ENCODE data around the gene CSTA. TPM values are rescaled to one million over a fixed set of nuclear protein-coding genes. Genes with fewer than 3 reads are reported as not detected.

CSTA gene
- total and polyA plus RNA-seq, 2 of the 13 experiments (the other 11 are each of a cell fraction or from before 2014, with no cell fraction given): 3.9 to 11.0 TPM

- TF ChIP-seq THAP9 (CRISPR knock-in tag; IDR thresholded peaks at IDR 0.05; ENCODE audit: borderline replicate concordance) (peak; percentile 97), ZFP36L1 (CRISPR knock-in tag; IDR thresholded peaks at IDR 0.05) (0 out of 2 replicates have a peak, but pooled peaks have one; percentile 53), MED13 (CRISPR knock-in tag; IDR thresholded peaks at IDR 0.05) (no peak), ZNF326 (CRISPR knock-in tag; IDR thresholded peaks at IDR 0.05; ENCODE audit: borderline replicate concordance) (no peak), FOSL1 (CRISPR knock-in tag; IDR thresholded peaks at IDR 0.05; ENCODE audit: borderline replicate concordance) (no peak), ZNF598 (CRISPR knock-in tag; IDR thresholded peaks at IDR 0.05; ENCODE audit: borderline replicate concordance) (no peak), TCF7 (IDR thresholded peaks at IDR 0.05; ENCODE audit: low read depth) (0 out of 2 replicates have a peak, but pooled peaks have one; percentile 6), RBAK (CRISPR knock-in tag; IDR thresholded peaks at IDR 0.05) (no peak), ZFP36L2 (CRISPR knock-in tag; IDR thresholded peaks at IDR 0.05) (no peak), ZFYVE20 (CRISPR knock-in tag; IDR thresholded peaks at IDR 0.05; ENCODE audit: borderline replicate concordance, low read depth) (no peak), MXI1 (IDR thresholded peaks at IDR 0.05; ENCODE audit: borderline replicate concordance, low read depth, low read length) (peak; percentile 91; the same call in 1 of the 3 replicates), ZNF207 (IDR thresholded peaks at IDR 0.05; ENCODE audit: borderline replicate concordance) (no peak), SSRP1 (CRISPR knock-in tag; IDR thresholded peaks at IDR 0.05) (0 out of 2 replicates have a peak, but pooled peaks have one; percentile 15), GATAD2A (CRISPR knock-in tag; IDR thresholded peaks at IDR 0.05) (peak; percentile 31; the same call in 1 of the 2 replicates), ZNF547 (CRISPR knock-in tag; IDR thresholded peaks at IDR 0.05) (peak; percentile 87; the same call in 1 of the 2 replicates), ZNF251 (CRISPR knock-in tag; IDR thresholded peaks at IDR 0.05) (no peak), TAF1 (CRISPR knock-in tag; IDR thresholded peaks at IDR 0.05) (peak; percentile 89)
- TF ChIP-seq, protein P1, sequence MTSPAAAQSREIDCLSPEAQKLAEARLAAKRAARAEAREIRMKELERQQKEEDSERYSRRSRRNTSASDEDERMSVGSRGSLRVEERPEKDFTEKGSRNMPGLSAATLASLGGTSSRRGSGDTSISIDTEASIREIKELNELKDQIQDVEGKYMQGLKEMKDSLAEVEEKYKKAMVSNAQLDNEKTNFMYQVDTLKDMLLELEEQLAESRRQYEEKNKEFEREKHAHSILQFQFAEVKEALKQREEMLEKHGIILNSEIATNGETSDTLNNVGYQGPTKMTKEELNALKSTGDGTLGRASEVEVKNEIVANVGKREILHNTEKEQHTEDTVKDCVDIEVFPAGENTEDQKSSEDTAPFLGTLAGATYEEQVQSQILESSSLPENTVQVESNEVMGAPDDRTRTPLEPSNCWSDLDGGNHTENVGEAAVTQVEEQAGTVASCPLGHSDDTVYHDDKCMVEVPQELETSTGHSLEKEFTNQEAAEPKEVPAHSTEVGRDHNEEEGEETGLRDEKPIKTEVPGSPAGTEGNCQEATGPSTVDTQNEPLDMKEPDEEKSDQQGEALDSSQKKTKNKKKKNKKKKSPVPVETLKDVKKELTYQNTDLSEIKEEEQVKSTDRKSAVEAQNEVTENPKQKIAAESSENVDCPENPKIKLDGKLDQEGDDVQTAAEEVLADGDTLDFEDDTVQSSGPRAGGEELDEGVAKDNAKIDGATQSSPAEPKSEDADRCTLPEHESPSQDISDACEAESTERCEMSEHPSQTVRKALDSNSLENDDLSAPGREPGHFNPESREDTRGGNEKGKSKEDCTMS (CRISPR knock-in tag; conservative IDR thresholded peaks at IDR 0.05): no peak
- TF ChIP-seq, protein P2, sequence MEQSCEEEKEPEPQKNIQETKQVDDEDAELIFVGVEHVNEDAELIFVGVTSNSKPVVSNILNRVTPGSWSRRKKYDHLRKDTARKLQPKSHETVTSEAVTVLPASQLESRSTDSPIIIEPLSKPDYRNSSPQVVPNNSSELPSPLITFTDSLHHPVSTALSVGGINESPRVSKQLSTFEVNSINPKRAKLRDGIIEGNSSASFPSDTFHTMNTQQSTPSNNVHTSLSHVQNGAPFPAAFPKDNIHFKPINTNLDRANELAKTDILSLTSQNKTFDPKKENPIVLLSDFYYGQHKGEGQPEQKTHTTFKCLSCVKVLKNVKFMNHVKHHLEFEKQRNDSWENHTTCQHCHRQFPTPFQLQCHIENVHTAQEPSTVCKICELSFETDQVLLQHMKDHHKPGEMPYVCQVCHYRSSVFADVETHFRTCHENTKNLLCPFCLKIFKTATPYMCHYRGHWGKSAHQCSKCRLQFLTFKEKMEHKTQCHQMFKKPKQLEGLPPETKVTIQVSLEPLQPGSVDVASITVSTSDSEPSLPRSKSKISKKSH (CRISPR knock-in tag; IDR thresholded peaks at IDR 0.05; ENCODE audit: borderline replicate concordance): no peak; the same call in 1 of the 2 replicates
- TF ChIP-seq, protein P3, sequence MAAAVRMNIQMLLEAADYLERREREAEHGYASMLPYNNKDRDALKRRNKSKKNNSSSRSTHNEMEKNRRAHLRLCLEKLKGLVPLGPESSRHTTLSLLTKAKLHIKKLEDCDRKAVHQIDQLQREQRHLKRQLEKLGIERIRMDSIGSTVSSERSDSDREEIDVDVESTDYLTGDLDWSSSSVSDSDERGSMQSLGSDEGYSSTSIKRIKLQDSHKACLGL (CRISPR knock-in tag; IDR thresholded peaks at IDR 0.05): peak; percentile 89; the same call in 1 of the 2 replicates
- TF ChIP-seq, protein P4, sequence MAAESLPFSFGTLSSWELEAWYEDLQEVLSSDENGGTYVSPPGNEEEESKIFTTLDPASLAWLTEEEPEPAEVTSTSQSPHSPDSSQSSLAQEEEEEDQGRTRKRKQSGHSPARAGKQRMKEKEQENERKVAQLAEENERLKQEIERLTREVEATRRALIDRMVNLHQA (CRISPR knock-in tag; IDR thresholded peaks at IDR 0.05): no peak
Measured at GRCh38 chr3:122382888-122383666, 58.0 kb downstream of the CSTA start, which contains the start of gene MIX23 (continued).

Measured in HepG2 (cell line).